ENCODE measurements around the gene GFRA1.
"Not testable (repeated sequence)": the region's sequence is repeated elsewhere in the genome, so short reads cannot be mapped to it uniquely, and the experiment has no call there.

Gene GFRA1

GRCh38 chr10:116195039-116195438, 78.0 kb downstream of the GFRA1 start:
- no peak for DNase-seq

- DNase-seq: no peak
These were observed 78.9 kb downstream of the GFRA1 start for GRCh38 chr10:116194061-116194460.

- DNase-seq: no peak
These were observed 82.1 kb downstream of the GFRA1 start for GRCh38 chr10:116190883-116191282.

GRCh38 chr10:116186273-116186672, 86.7 kb downstream of the GFRA1 start:
- DNase-seq: no peak

- DNase-seq: no peak
These were observed 87.7 kb downstream of the GFRA1 start for GRCh38 chr10:116185199-116185867.

- no peak for DNase-seq
These were observed 88.6 kb downstream of the GFRA1 start for GRCh38 chr10:116184512-116184794.

- DNase-seq: no peak
These were observed 89.1 kb downstream of the GFRA1 start for GRCh38 chr10:116183733-116184511.

GRCh38 chr10:116182426-116182825, 90.6 kb downstream of the GFRA1 start:
- no peak for DNase-seq

- no peak for DNase-seq
These were observed 94.9 kb downstream of the GFRA1 start for GRCh38 chr10:116178086-116178605.

- DNase-seq: no peak
These were observed 97.8 kb downstream of the GFRA1 start for GRCh38 chr10:116175231-116175630.

- DNase-seq: no peak
These were observed 101.5 kb downstream of the GFRA1 start for GRCh38 chr10:116171505-116171904.

- no peak for DNase-seq
These were observed 102.2 kb downstream of the GFRA1 start for GRCh38 chr10:116170815-116171250.

- DNase-seq: no peak
These were observed 103.1 kb downstream of the GFRA1 start for GRCh38 chr10:116169782-116170445.

GRCh38 chr10:116168745-116169144, 104.3 kb downstream of the GFRA1 start:
- DNase-seq: no peak

- no peak for DNase-seq
These were observed 104.7 kb downstream of the GFRA1 start for GRCh38 chr10:116168329-116168728.

- DNase-seq: not testable (repeated sequence)
These were observed 107.1 kb downstream of the GFRA1 start for GRCh38 chr10:116165941-116166340.

GRCh38 chr10:116164291-116164690, 108.7 kb downstream of the GFRA1 start:
- DNase-seq: no peak

- no peak for DNase-seq
These were observed 109.5 kb downstream of the GFRA1 start for GRCh38 chr10:116163333-116164131.

GRCh38 chr10:116162851-116163250, 110.2 kb downstream of the GFRA1 start:
- DNase-seq: no peak

- no peak for DNase-seq
These were observed 112.7 kb downstream of the GFRA1 start for GRCh38 chr10:116160271-116160670.

- DNase-seq: no peak
These were observed 113.8 kb downstream of the GFRA1 start for GRCh38 chr10:116159197-116159596.

GRCh38 chr10:116158036-116158435, 115.0 kb downstream of the GFRA1 start:
- no peak for DNase-seq

GRCh38 chr10:116157485-116157884, 115.5 kb downstream of the GFRA1 start:
- DNase-seq: no peak
